HG03159 (cell line): Measurements from ENCODE around the gene CLIP2.

Experiments used
- ATAC-seq: cut with Tn5 transposase; IDR thresholded peaks from one replicate; pipeline ENCODE4 v1.9.1; 2021; ENCODE audit warnings: mild to moderate bottlenecking, moderate library complexity; ENCODE audit not compliant: unreplicated experiment

CLIP2 gene

DNA sequence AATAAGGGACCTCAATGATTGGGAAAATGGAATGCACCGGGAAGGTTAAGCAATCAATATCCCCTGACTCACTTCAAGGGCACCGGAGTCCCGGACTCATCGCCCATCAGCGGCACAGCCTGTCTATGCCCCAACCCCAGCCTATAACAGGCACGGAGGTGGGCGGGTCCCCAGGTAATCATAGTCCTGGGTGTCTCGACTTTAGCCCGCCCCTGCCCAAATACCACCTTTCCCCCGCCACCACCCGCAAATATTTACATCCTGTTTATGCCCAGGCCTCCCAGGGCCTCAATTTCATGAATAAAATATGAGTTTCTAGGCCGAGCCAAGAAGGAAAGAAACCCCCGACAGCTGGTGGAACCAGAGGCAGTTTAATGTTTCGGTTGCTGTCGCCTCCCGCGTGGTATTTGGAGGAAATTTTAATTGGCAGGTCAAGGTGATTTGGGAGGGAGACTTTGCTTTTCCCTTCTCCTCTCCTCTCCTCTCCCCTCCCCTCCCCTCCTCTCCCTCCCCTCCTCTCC, 19.4 kb upstream of the CLIP2 start:
- ATAC-seq, result peak; percentile 36

DNA sequence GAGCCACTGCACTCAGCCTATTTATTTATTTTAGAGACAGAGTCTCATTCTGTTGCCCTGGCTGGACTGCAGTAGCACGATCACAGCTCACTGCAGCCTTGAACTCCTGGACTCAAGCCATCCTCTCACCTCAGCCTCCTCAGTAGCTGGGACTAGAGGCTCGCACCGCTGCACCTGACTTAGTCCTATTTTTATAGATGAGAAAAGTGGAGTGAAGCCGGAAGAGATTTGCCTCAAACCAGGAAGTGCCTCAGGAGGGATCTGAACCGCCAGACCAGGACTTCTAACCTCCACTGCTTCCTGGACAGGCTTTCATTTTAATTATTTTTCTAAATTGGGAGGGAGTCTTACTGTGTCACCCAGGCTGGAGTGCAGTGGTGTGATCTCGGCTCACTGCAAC, 17.5 kb upstream of the CLIP2 start:
- no peak for ATAC-seq

DNA sequence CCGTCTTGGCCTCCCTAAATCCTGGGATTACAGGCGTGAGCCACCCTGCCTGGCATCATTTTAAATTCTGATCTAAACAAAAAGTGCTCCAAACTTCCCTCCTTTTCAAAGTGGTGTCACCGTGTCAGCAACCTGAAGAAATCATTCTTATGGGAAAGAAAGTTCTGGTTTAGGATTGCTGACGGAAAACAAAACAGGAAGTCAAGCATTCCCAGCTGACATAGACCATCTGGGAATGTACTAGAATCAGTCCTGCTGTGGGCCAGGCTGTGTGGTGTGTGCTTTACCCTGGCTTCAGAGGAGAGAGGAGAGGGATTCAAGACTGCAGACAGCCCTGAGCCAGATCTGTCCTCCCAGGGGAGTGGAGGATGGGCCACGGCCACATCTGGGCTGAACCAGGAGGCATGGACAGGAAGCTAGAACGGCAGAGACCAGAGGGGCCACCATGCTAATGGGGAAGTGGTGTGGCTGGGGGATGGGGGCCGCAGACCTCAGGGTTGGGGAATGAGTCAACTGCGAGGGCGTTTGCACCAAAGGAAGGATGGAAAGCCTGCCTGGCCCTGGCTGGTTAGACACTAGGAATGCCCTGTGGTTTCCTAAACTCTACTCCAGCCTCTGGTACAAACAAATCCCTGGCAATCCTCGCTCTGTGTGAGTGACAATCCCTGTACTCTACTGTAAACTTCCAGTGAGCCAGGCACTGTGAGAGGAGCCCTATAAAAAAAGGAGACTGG, 16.7 kb upstream of the CLIP2 start:
- ATAC-seq, result peak; percentile 70

DNA sequence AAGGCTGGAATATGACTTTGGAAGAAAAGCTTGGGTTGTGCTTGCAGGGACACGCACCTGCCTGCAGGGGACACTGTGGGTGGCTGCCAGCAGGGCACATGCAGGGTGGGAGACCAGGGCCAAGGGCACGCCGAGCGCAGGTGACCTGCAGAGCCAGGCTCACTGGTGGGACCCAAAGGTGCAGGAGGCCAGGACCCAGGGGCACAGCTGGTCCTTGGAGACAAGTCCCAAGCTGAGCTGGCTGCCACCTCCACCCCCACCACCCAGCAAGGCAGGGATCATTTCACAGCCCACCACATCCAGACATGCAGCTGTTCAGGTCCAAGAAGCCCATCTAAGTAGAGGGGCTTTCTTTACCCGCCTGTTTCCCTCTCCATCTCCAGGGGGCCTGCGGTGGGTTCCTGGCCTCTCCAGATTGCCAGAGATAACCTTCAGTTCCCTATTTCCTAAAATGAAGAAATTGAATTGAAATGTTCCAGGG, 13.8 kb upstream of the CLIP2 start:
- no peak for ATAC-seq

DNA sequence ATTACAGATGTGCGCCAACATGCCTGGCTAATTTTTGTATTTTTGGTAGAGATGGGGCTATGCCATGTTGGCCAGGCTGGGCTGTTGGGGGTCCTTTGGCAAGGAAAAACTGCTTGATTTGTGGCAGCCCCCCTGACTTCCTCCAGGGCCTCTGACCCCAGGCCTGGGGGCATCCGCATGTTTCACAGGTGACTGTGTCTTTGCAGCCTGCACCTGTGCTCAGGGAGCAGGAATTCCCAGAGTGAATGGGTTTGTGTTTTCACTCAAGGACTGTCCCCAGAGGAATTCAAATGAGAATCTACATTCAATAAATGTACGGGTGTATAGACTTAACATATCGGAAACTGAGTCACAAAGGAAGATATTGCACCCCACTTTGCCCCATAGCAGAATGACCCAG, 11.6 kb upstream of the CLIP2 start:
- ATAC-seq, result no peak

DNA sequence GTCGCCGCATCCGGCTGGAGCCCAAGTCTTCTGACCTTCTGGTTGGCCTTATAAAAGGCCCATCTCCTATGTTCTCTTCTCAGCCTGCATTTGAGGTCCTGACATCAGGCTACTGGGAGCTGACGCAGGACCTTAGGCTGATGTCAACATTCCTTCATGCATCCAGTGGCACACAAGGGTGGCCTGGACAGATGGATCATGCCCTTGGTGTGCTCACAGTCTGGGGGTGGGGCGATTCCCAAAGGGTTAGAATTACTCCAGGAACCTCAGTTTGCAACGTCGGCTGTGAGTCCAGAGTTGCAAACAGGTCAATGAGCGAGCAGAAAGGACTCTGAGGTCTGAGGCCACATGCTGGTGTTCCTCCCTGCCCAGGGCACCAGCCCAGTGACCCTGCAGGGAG, 8.2 kb upstream of the CLIP2 start:
- no peak for ATAC-seq

DNA sequence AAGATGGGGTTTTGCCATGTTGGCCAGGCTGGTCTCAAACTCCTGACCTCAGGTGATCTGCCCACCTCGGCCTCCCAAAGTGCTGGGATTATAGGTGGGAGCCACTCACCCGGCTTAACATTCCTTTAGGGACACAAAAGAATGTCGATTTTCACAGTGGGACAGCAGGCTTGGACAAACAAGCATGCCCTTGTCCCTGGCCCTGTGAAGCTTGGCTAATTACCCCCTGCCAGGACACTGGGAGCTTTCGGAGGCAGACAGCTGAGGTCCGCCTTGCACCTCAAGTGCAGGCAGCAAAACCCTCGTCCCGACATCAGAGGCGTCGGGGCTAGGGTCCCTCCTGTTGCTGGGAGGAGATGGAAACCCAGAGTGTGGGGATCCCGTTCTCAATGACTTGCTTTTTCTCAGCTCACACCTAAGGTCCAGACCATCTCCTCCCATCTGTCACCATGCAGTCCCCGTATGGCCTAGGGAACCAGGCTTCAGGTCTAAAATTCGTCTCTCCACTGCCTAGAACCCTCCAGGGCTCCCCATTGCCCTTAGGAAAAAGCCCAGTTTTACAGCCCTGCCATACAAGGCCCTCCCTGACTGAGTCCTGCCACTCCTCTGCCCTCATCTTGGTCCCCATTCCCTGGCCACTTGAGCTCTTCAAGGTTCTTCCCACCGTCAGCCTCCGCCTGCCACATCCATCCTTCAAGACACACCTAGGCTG, 6.3 kb upstream of the CLIP2 start:
- no peak for ATAC-seq

DNA sequence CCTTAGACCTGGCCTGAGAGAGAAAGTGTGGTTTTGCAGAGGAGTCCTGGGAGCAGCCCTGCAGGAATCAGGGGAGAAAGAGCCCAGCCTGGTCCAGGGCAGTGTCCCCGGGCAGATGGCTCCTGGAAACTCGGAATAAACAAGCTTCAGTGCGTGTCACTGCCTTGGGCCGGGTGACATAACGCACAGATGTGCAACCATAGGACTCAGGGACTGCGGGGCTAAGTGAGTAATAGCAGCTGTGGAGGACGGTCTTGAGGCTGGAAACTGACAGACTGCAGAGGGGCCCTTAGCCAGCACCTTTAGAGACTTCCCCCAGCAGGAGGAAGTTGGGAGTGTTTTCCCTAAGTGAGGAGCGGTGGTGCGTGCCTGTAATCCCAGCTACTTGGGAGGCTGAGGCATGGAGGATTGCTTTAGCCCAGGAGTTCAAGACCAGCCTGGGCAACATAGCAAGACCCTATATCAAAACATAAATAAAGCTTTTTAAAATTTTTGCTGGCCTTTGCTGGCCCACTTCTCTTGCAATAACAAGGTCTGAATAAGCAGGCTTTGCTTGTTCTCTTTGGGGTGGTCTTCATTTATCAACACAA, 5.3 kb upstream of the CLIP2 start:
- ATAC-seq, result no peak

DNA sequence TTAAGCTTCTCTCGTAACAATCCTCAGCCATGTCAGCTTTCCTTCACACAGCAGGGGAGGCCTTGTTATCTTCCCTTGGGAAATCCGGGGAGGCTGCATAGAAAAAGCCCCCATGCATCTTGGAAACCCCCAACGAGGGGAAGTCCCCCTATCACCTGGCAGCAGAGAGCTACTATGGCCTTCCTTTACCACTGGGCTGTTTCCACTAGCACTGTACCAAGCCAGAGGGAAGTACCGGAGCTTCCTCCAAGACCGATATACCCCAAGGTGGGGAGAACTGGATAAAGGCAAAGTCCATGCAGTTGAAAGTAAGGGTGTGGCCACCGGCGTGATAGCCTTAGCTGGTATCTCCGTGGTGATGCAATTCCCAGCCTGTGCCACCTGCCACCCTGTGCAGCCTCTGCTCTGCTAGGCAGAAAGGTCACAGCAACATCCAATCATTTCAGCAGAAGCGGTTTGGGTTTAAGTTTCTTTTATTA, 4.4 kb upstream of the CLIP2 start:
- ATAC-seq, result no peak

DNA sequence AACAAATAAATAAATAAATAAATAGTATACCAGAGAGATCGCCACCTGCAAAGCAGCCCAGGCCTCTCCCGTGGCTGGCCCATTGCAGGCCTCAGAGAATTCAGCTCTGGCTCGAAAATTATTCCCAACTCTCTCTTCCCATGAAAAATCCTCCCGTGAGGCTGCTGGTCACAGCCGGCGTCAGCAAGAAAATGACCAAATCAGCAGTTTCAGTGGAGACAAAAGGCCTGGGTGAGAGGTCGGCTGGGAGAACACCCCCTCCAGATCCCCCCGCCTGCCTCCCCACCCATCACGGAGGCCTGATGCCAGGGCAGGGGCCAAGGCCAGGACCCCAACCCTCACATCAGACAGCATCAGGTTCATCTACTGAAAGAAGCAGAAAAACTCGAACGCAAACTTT, 3.1 kb upstream of the CLIP2 start:
- no peak for ATAC-seq

DNA sequence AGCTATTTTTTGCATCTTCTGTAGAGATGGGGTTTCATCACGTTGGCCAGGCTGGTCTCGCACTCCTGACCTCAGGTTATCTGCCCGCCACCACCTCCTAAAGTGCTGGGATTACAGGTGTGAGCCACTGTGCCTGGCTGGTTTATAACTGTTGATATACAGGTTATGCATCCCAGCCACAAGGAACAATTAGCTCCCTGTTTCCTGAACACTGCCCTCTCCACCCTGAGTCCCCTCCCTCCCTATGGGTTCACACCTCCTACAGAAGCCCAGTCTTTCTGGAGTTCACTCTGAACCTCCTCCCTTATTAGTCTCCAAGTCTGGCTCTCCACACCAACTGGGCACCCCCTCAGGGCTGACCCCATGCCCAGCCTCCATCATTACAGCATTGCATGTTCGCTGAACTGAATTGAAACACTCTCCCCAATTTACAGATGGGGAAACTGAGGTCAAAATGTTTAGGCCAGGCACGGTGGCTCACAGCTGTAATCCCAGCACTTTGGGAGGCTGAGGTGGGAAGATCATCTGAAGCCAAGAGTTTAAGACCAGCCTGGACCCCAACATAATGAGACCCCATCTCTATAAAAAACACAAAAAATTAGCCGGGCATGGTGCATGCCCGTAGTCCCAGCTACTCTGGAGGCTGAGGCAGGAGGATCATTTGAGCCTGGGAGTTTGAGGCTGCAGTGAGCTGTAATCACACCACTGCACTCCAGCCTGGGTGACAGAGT, 1.7 kb upstream of the CLIP2 start:
- ATAC-seq, result no peak

DNA sequence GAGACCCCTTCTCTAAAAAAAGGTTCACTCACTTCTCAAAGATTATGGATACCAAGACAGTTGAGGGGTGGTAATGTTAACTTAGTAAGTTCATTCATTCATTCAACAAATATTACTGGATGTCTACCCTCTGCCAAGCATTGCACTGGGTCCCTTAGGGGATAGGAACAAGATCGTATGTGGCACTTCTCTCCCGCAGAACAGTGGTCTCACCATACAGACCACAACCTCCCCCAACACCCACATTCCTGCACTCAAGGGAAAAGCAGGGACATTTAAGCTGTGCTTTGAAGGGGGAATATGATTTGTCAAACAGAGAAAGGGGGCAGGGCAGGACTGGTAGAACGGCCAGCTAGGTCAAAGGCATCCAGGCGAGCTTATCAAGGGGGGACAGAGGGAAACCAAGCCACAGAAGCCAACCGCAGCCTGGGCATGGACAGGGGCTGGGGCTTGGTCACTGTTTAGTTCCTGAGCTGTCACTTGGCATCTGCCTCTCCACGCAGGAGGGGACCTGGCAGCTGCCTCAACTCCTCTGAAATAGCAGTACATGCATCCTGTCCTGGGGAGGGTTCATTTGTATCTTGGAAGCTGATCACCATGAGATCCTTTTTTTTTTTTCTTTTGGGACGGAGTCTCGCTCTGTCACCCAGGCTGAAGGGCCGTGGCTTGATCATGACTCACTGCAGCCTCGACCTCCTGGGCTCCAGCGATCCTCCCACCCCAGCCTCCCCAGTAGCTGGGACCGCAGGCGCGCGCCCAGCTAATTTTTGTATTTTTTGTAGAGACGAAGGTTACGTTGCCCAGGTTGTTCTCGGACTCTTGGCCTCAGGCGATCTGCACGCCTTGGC, 949 bp upstream of the CLIP2 start:
- ATAC-seq, result no peak

DNA sequence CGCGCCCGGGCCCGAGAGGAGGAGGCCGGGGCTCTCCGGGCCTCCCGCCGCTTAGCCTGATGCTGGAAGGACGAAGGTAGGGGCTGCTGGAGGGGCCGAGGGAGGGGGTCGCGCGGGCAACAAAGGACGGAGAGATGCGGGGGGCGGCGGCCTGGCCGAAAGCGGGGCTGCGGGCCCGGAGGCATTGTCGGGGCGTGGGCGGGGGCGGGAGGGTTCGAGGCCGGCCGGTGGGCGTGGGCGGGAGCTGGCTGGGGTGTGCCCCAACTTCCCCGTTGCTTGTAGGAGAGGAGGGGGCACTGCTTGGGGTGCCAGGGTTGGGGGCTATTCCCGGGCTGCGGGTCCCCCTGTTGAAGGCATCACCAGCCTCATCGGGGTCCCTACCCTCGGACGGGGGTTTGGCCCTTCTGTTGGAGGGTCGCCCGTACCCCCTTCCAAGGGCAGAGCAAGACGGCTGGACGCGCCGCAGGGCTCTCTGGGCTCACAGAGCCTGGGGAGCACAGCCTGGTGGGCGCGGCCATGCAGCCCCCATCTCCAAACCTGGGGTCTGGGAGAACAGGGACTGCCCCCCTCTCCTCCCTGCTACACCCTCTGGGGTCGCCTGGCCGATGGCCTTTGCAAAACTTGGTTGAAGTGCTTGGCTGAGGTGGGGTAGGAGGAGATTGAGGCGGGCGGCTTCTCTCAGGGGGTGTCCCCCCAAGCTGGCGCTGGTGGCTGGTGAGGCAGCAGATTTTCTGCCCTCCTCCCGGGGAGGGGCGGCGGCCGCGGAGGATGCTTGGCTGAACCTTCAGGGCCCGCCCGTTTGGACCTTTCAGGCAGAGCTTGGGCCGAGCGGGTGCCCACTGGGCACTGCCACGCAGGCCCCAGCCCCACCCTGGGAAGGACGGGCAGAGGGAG, 699 bp downstream of the CLIP2 start:
- no peak for ATAC-seq

DNA sequence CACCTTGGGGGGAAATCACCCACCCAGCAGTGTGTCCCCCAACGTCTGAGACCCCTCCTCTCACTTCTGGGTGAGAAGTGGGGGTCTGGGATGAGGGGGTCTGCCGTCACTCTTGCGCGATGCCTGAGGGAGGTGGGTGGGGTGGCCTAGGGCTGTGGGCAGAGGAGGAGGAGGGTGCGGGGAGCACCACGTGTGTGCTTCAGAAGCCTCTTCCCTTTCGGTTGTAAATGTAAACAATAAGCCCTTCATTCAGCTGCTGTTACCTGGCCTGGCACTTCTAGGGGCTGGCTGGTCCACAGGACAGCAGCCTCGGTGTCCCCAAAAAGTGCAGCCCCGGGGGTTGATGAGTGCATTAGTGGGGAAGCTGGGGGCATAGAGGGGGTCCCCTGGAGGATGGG, 1.3 kb downstream of the CLIP2 start:
- ATAC-seq, result no peak

DNA sequence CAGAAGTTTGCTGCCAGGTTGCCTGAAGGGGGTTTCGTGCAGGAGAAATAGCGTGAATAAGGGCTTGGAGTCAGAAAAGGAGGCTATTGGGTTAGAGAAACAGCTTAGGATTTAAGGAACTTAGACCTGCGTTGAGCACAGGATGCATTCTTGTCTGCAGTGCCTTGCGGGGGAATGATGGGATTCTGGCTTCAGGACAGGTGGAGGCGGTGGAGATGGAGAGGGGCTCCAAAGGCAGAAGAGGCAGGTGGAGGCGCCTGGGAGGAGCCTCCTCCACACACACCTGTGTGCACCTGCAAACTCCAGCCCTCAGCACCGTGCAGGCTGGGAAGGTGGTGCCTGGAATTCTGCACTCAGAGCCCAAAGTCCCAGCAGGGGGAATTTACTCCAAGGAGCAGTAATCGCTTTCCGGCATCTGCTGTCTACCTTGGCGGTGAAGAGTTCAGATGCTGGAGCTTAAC, 1.8 kb downstream of the CLIP2 start:
- ATAC-seq, result no peak

DNA sequence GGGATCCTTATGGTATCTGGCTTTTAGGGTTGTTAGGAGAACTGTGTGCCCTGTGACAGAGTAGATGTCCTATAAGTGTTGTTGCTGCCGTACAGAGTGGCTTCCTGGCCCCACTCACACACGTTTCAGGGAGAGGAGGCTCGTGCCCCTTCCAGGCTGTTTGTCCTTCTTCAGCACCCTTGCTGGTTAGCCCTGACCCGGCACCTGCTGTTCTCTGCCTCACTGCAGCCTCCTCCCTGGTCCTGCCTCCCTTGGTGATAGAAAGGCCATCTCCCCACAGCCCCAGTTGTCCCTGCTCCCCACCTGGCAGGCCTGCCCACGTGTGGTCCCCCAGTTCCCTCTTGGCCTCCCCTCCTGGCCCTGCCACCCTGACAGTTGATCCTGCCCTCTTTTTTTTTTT, 2.3 kb downstream of the CLIP2 start:
- ATAC-seq, result no peak

DNA sequence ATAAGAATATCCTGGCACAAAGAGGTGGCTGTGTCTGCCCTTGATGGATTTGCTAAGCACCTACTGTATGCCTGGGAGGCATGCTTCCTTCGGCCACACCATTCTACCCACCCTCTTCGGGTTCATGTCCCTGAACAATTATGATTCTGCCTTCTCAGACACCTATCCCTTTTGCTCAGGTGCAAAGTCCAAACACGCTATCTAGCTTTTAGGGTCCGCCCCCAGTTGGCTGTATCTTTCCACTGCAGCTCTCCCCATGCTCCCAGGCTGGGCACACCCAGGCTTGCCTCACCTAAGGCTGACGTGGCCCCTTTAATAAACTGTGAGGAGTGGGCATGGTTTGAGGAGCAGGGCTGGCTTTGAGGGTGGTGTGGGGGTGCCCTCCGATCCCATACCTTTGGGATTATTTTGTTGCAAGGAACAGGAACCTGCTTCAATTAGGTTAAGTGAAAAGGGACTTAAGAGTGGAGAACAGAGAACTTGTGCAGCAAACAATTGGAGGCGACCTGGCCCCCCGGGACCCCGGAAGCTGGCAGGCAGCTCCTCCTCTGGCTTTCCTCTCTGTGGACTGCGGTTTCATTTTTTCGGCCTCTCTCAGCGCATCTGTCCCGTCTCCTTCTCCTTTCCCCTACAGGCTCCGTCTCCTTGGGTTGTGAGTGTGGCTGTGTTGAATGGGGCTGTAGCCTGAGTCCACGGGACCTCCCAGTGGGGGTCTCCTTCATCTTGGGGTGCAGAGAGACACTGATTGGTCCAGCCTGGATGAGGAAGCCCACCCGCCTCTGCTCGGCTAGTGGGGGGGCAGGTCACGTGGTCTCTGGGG, 3.8 kb downstream of the CLIP2 start:
- no peak for ATAC-seq

DNA sequence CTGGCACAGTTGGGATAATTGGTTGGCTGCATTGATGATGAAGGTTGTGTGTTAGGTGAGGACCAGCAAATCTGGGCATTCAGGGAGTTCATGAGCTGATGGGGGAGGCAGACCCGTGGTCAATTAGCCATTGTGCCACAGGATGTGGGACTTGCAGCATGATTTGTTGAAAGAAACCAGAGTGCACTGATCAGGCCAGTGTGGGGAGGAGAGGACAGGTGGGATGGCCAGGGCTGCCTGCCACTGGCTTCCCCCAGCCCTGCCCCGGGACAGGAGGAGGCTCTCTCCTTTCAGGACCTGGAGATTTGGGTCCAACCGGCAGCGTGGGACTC, 4.3 kb downstream of the CLIP2 start:
- no peak for ATAC-seq
